Measurements from ENCODE around the gene ISY1. TPM values are rescaled to one million over a fixed set of nuclear protein-coding genes. Genes with fewer than 3 reads are reported as not detected.

ISY1 gene
- total and polyA plus RNA-seq, 2 donors (not counting 1 experiment from before 2014, with no cell fraction given) = 26.4 to 49.6 TPM

GRCh38 chr3:129104498-129105079 is 56.3 kb downstream of the ISY1 start:
- no peak overlapping the region for H3K27ac Mint-ChIP-seq
- Histone ChIP-seq H4K20me1 (ENCODE audit: control insufficient read depth, insufficient read depth, low read length, poor library complexity, severe bottlenecking) (peaks cover 66% of the 10 kb centered on the region), H3K4me1 (ENCODE audit: control insufficient read depth in 2 of 2, insufficient read depth in 2 of 2, low read length in 2 of 2) (no peaks in the 10 kb centered on the region), H3K9me3 (ENCODE audit: control extremely low read depth in 1 of 3, control insufficient read depth in 2 of 3, insufficient read depth in 1 of 3, low read length in 2 of 3) (no peaks in the 10 kb centered on the region), H3K27ac (ENCODE audit: low read length in 2 of 2) (no peak overlapping the region), H2AFZ (ENCODE audit: insufficient read depth, low read depth, low read length, poor library complexity, severe bottlenecking) (no peak overlapping the region), H3K79me2 (ENCODE audit: control insufficient read depth, insufficient read depth, low read length) (peaks cover 80% of the 10 kb centered on the region), H3K4me3 (ENCODE audit: control extremely low read depth in 1 of 5, extremely low read depth in 1 of 5, insufficient read depth in 1 of 5, low read depth in 2 of 5, low read length in 4 of 5) (no peak overlapping the region), H3K36me3 (replicated peaks in 1 of 2; ENCODE audit: control extremely low read depth in 1 of 2, control insufficient read depth in 1 of 2, extremely low read depth in 1 of 2, insufficient read depth in 2 of 2, low read length in 1 of 2) (peaks cover 0 to 17% of the 10 kb centered on the region in 2 experiments), H3K4me2 (replicated peaks; ENCODE audit: low read depth, low read length, poor library complexity, severe bottlenecking) (no peak overlapping the region), H3K27me3 (replicated peaks in 1 of 4; ENCODE audit: control extremely low read depth in 1 of 4, control insufficient read depth in 3 of 4, insufficient read depth in 4 of 4, low read length in 3 of 4) (no peaks in the 10 kb centered on the region), H3K9ac (ENCODE audit: low read length) (no peak overlapping the region)
- ChIA-PET POLR2A (no interaction called here), CTCF (interaction anchor here (0.6 kb wide), 1 partner anchor 41 kb away, joined by 4 read pairs; no protein-coding TSS in a partner anchor)
- intact Hi-C loops (cut with micrococcal nuclease) = no loop called here
- no peak overlapping the region for H3K4me3 Mint-ChIP-seq
- 100% methylated on average over 2 of the region's 6 CpGs for WGBS (ENCODE audit: insufficient coverage)
- H3K9me3 Mint-ChIP-seq (ENCODE audit: insufficient read depth) = no peaks in the 10 kb centered on the region
- ATAC-seq (ENCODE audit: low read depth) (no peak), DNase-seq (no peak)
- TF ChIP-seq EZH2 (IDR thresholded peaks at IDR 0.05; ENCODE audit: borderline replicate concordance, insufficient read depth, low read depth, low read length, poor library complexity, severe bottlenecking) (no peak), CTCF (IDR thresholded peaks at IDR 0.05) (no peak)
- no peaks in the 10 kb centered on the region for H3K27me3 Mint-ChIP-seq
- H3K4me1 Mint-ChIP-seq = no peaks in the 10 kb centered on the region

- Mint-ChIP-seq H3K4me1 (no peaks in the 10 kb centered on the region), H3K27me3 (no peaks in the 10 kb centered on the region), H3K4me3 (no peak overlapping the region), H3K27ac (no peak overlapping the region), H3K9me3 (ENCODE audit: insufficient read depth) (no peaks in the 10 kb centered on the region)
- Histone ChIP-seq H3K4me2 (replicated peaks; ENCODE audit: low read depth, low read length, poor library complexity, severe bottlenecking) (no peak overlapping the region), H2AFZ (ENCODE audit: insufficient read depth, low read depth, low read length, poor library complexity, severe bottlenecking) (no peak overlapping the region), H3K9me3 (ENCODE audit: control extremely low read depth in 1 of 3, control insufficient read depth in 2 of 3, insufficient read depth in 1 of 3, low read length in 2 of 3) (no peaks in the 10 kb centered on the region), H3K4me1 (ENCODE audit: control insufficient read depth in 2 of 2, insufficient read depth in 2 of 2, low read length in 2 of 2) (no peaks in the 10 kb centered on the region), H3K27me3 (replicated peaks in 1 of 4; ENCODE audit: control extremely low read depth in 1 of 4, control insufficient read depth in 3 of 4, insufficient read depth in 4 of 4, low read length in 3 of 4) (no peaks in the 10 kb centered on the region), H4K20me1 (ENCODE audit: control insufficient read depth, insufficient read depth, low read length, poor library complexity, severe bottlenecking) (peaks cover 66% of the 10 kb centered on the region), H3K4me3 (ENCODE audit: control extremely low read depth in 1 of 5, extremely low read depth in 1 of 5, insufficient read depth in 1 of 5, low read depth in 2 of 5, low read length in 4 of 5) (no peak overlapping the region), H3K9ac (ENCODE audit: low read length) (no peak overlapping the region), H3K79me2 (ENCODE audit: control insufficient read depth, insufficient read depth, low read length) (peaks cover 82% of the 10 kb centered on the region), H3K36me3 (replicated peaks in 1 of 2; ENCODE audit: control extremely low read depth in 1 of 2, control insufficient read depth in 1 of 2, extremely low read depth in 1 of 2, insufficient read depth in 2 of 2, low read length in 1 of 2) (peaks cover 0 to 17% of the 10 kb centered on the region in 2 experiments), H3K27ac (ENCODE audit: low read length in 2 of 2) (no peak overlapping the region)
- WGBS (ENCODE audit: insufficient coverage) = 97% methylated on average over 5 of the region's 6 CpGs
- DNase-seq = no peak
- no peak for ATAC-seq (ENCODE audit: low read depth)
- no peak for TF ChIP-seq EZH2 (IDR thresholded peaks at IDR 0.05; ENCODE audit: borderline replicate concordance, insufficient read depth, low read depth, low read length, poor library complexity, severe bottlenecking)
- TF ChIP-seq CTCF (IDR thresholded peaks at IDR 0.05) = no peak
- ChIA-PET POLR2A (no interaction called here), CTCF (no interaction called here)
- intact Hi-C loops (cut with micrococcal nuclease) = no loop called here
Observed at GRCh38 chr3:129104051-129104450, 56.8 kb downstream of the ISY1 start.

Measured in B cell (primary cell).